GM19455 (cell line): ENCODE measurements around the gene CCDC91.

Experiments
- ATAC-seq: cut with Tn5 transposase; IDR thresholded peaks from one replicate; pipeline ENCODE4 v1.9.1; 2021; ENCODE audit not compliant: unreplicated experiment

CCDC91 gene

DNA sequence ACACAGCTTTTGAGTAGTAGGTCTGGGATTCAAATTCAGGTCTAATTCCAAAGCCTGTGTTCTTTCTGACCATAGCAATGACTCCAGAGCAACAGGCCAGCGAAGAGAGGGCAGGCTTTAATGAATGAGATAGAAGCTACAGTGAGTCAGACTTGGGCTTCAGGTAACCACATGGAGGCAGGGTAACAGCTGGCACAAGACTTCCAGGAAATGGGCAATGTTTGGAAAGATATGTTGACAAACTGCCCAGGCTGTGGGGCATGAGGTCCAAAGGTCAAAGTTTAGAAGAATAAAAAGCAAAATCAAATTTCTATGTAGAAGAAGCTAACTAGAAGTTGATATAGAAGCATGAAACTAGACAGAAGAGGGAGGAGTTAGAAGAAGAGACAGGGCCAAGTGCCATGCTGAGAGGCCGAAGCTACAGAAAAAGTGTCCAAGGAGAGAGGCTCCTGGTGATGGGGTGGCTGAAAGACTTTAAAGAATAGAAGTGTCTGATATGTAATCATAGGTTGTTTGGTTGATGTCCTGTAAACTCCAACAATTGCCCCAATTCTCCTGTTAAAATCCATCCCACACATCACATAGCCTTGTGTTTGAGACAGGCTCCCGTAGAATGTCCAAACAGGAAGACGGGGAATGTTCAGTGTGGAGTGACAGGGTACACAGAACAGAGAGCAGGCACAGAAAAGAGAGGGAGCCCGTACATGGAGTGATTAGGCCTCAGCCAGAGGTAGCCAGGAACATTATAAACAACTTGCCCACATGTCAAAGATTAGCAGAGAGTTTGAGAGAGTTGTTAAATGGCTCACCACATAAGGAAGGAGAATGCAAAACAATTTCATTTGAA lies 384.7 kb downstream of the CCDC91 start:
- no peak for ATAC-seq

DNA sequence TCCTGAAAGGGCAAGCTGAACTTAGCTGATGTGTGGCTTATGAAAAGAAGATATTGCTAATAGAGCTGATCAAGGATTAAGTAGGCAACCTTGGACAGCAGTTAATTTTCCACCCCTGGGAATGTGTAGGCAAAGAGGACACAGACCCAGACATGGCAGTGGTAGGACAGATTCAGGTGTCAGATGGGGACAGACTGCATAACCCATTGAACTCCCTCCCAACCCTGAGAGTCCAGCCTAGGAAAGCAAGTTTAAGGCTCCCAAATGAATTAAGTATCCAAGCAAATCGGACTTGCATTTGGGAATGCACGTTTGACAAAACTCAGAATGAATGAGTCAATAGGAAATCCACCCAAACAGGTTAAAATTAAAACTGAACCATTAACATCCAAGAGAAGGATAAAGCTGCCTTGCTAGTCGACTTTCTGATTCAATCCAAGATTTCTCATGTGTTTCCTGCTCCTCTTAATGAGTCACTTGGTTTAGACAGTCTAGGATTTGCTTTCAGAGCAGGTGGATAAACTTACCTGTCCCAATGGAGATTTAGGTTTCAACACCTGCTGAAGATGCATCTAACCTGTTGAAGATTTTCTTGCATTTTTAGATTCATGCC lies 385.4 kb downstream of the CCDC91 start:
- no peak for ATAC-seq

DNA sequence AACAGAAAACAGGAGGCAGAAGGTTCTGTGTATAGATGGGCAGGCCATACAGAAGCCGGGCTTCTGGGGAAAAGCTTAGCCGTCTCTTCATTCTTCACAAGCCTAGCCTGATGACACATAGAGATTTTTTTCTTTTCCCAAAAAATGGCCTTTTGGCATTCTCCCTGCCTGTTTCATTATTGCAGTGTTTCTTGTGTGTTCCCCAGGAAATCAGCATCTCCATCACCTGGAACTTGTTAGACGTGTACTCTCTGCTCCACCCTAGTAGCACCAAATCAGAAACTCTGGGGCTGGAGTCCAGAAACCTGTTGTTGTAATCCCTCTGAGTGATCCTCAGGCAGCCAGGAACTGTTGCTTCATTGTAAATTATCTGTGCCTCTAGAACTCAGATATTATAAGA lies 388.1 kb downstream of the CCDC91 start:
- no peak for ATAC-seq

DNA sequence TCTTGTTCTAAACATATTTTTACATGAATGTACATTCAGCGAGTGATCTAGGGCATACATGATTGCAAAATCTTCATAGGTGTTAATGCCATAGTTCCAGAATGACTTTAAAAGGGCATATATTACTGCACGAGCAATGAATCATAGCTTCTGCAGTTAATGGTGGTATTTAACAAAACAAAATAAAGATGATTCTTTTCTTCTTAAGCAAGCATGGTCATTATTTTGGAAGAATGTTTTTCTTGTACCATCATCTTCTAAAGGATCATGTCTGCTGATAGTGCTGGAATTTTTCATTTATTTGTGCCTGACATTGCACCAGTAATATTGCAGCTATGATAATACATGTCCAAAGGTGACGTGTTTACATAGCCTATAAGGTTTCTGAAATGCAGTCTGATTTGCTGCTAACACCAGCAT lies 388.6 kb downstream of the CCDC91 start:
- no peak for ATAC-seq

DNA sequence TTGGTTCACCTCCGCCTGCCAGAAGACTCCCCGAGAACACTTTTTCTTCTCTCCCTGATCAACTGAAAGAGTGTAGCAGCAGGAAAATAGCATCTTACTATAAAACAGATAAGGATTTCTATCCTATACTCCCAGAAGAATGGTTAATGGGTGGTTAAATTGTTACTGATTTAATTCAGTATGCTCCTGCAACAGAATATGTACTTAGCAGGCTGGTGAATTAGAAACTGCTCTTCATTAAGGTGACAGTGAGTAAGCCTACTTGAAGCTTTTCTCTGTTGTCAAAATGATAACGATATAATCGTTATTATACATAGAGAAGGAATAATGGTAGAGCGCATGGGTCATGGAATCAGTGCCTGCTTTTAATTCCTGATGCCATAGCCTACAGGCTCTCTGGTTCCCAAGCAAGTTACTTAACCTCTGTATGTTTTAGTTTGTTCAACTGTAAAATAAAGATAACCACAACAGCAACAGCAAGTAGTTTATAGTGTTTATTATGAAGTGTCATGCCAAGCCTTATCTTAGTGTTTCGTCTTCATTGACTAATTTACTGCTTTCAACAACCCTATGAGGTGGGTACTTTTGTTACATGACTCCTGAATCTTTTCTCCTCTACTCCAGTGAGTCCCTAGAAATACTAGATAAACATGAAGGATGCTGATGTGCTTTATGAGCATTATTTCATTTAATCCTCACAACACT lies 392.6 kb downstream of the CCDC91 start:
- no peak for ATAC-seq

DNA sequence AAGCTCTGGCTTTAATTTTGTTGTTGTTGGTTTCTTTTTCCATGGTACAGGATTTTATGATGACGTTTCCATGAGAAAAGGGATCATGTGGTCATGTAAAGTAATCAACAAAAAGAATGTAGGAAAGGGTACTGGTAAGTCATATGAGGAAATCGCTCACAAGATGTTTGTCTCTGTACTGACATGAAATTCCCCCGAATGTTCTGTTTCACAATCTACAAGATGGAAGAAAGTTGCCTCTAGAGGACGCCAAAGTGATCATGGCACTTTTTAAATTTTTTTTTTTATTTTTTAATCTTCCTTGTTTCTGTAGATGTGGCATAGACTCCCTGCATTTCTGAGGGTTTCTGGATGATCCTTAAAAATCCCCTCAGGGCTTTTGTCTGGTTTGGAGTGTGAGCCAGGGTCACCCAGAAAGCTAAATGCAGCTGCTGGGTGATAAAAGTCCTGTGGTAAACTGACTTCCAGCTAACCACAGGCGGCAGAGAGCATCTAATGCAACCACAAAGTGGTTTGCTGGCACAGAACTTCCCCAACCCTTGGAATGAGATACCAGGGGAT lies 393.5 kb downstream of the CCDC91 start:
- ATAC-seq: no peak

DNA sequence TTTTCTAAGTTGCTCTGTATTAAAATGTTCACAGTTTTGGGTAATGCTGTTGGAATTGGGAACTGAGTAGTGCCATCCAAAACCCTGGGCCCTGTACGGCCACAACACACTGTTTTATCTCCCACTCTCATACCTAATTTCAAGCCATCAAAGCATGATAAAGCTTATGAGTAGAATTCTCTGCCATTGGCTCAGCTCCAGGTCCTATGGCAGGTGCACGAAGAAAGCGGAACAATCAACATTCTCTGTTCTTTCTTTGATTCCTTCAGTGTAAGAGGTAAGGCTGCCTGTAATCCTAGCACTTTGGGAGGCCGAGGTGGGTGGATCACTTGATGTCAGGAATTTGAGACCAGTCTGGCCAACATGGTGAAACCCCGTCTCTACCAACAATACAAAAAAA lies 394.9 kb downstream of the CCDC91 start:
- ATAC-seq: no peak

DNA sequence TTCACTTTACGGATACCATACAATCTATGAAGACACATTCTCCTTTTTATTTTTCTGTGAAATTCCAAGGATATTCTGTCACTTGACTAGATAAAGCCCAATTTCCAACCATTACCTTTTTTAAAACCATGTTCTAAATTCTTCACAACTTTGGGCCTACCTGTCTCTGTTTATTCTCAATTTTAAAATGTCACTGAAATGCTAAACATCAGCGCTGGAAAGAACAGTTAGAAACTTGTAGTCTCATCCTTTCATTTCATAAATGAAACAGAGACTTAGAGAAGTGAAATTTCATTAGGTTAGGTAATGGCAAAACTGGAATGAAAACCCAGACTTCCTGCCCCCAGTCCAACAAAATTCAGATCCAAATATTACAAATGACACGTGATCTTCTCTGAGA lies 396.2 kb downstream of the CCDC91 start:
- no peak for ATAC-seq

DNA sequence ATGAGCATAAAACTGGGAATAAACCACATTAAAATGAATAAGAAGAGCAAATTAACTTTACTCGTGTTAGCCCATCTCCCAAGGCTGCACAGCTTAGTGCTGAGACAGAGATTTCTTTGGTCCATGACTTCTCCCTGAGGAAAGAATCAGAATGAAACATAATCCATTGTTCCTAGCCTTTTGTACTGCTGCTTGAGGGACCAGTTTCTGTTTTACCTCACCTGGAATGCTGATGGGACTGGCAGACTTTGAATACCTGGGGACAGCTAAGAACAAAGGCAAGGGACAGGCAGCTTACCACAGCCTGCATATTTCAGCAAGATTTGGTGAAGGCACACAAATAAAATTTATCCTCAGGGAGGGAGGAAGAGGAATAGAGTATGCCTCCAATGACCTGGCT lies 401.6 kb downstream of the CCDC91 start:
- no peak for ATAC-seq
